Karpas-422 (cell line): ENCODE results near the gene NAV2. TPM values are rescaled to one million over a fixed set of nuclear protein-coding genes. Genes with fewer than 3 reads are reported as not detected.

Experiments
- DNase-seq: peaks from one replicate; pipeline ENCODE4 v3.0.0-alpha.2; 2015
- H2AFZ ChIP-seq: fragments of 200-600 bp; sonication (generic); 2 replicates; pipeline ENCODE4 v1.6.1; 2014; ENCODE audit warnings: antibody characterized with exemption, low read length, mixed read lengths
- H3K27ac ChIP-seq: fragments of 200-600 bp; sonication (generic); 2 replicates; pipeline ENCODE4 v1.5.1; 2014; ENCODE audit warnings: mild to moderate bottlenecking, low read length, moderate library complexity
- H3K27me3 ChIP-seq: fragments of 200-600 bp; sonication (generic); 2 replicates; pipeline ENCODE4 v1.6.1; 2014; ENCODE audit warnings: low read length, mixed read lengths
- H3K36me3 ChIP-seq: fragments of 200-600 bp; sonication (generic); 2 replicates; pipeline ENCODE4 v1.6.1; 2014; ENCODE audit warnings: low read length, mixed read lengths; ENCODE audit not compliant: insufficient read depth
- H3K4me1 ChIP-seq: fragments of 200-600 bp; sonication (generic); 2 replicates; pipeline ENCODE4 v1.6.1; 2014; ENCODE audit warnings: mild to moderate bottlenecking, low read length, mixed read lengths
- H3K4me2 ChIP-seq: fragments of 200-600 bp; sonication (generic); 2 replicates; pipeline ENCODE4 v1.6.1; 2014; ENCODE audit warnings: low read length, low read depth, mild to moderate bottlenecking; ENCODE audit not compliant: poor library complexity, severe bottlenecking
- H3K4me3 ChIP-seq: fragments of 200-600 bp; sonication (generic); 2 replicates; pipeline ENCODE4 v1.5.1; 2014; ENCODE audit warnings: mild to moderate bottlenecking, antibody characterized with exemption, low read length, mixed read lengths
- H3K79me2 ChIP-seq: fragments of 200-600 bp; sonication (generic); 2 replicates; pipeline ENCODE4 v1.6.1; 2014; ENCODE audit warnings: mild to moderate bottlenecking, low read length, mixed read lengths
- H3K9ac ChIP-seq: fragments of 200-600 bp; sonication (generic); 2 replicates; pipeline ENCODE4 v1.6.0; 2014; ENCODE audit warnings: low read length
- H3K9me2 ChIP-seq: fragments of 200-600 bp; sonication (generic), shearing (Covaris generic); replicated peaks from 2 replicates; pipeline ENCODE4 v1.6.0; 2014; ENCODE audit warnings: mild to moderate bottlenecking, low read length, moderate library complexity; ENCODE audit not compliant: insufficient read depth
- H3K9me3 ChIP-seq: fragments of 300-700, 200-600 bp; sonication (generic); 2 replicates; pipeline ENCODE4 v1.6.1; 2014; ENCODE audit warnings: low read length, mixed read lengths
- H4K20me1 ChIP-seq: fragments of 200-600 bp; sonication (generic); 2 replicates; pipeline ENCODE4 v1.6.1; 2014; ENCODE audit warnings: mild to moderate bottlenecking, antibody characterized with exemption, low read length, low read depth; ENCODE audit not compliant: insufficient read depth
- total RNA-seq: library from RNA; depleted of rRNA; stranded (reverse); fragments of >200 nt; shearing (Covaris generic); gene quantifications from 2 replicates; pipeline ENCODE4 v1.2.3, GENCODE V29; 2014; ENCODE audit warnings: low replicate concordance

Gene NAV2
- total RNA-seq, 1 experiment from 2014 or later, result not detected

GRCh38 chr11:20034941-20035340, 322.3 kb downstream of the NAV2 start:
- Histone ChIP-seq H2AFZ (no peak overlapping the region), H3K4me3 (no peak overlapping the region), H3K79me2 (no peaks in the 10 kb centered on the region), H3K9me3 (no peaks in the 10 kb centered on the region), H3K4me1 (no peaks in the 10 kb centered on the region), H3K27ac (no peak overlapping the region), H3K9me2 (no peaks in the 10 kb centered on the region), H3K27me3 (no peaks in the 10 kb centered on the region), H3K36me3 (no peaks in the 10 kb centered on the region), H3K4me2 (no peak overlapping the region), H4K20me1 (no peaks in the 10 kb centered on the region), H3K9ac (no peak overlapping the region)
- DNase-seq, result no peak

GRCh38 chr11:20035375-20035700, 322.7 kb downstream of the NAV2 start:
- no peak for DNase-seq
- H3K27ac ChIP-seq, result no peak overlapping the region
- H3K9me2 ChIP-seq, result no peaks in the 10 kb centered on the region
- no peak overlapping the region for H3K4me2 ChIP-seq
- no peaks in the 10 kb centered on the region for H3K9me3 ChIP-seq
- H3K36me3 ChIP-seq, result no peaks in the 10 kb centered on the region
- no peak overlapping the region for H3K4me3 ChIP-seq
- no peaks in the 10 kb centered on the region for H4K20me1 ChIP-seq
- no peaks in the 10 kb centered on the region for H3K79me2 ChIP-seq
- no peaks in the 10 kb centered on the region for H3K27me3 ChIP-seq
- no peaks in the 10 kb centered on the region for H3K4me1 ChIP-seq
- no peak overlapping the region for H2AFZ ChIP-seq
- H3K9ac ChIP-seq, result no peak overlapping the region

- DNase-seq, result no peak
- Histone ChIP-seq H3K4me2 (no peak overlapping the region), H3K9me2 (no peaks in the 10 kb centered on the region), H4K20me1 (no peaks in the 10 kb centered on the region), H3K79me2 (no peaks in the 10 kb centered on the region), H3K9ac (no peak overlapping the region), H3K4me1 (no peaks in the 10 kb centered on the region), H2AFZ (no peak overlapping the region), H3K27ac (no peak overlapping the region), H3K27me3 (no peaks in the 10 kb centered on the region), H3K36me3 (no peaks in the 10 kb centered on the region), H3K9me3 (no peaks in the 10 kb centered on the region), H3K4me3 (no peak overlapping the region)
Observed at GRCh38 chr11:20035701-20036601, 323.3 kb downstream of the NAV2 start.

- Histone ChIP-seq H3K4me2 (no peak overlapping the region), H3K4me1 (no peaks in the 10 kb centered on the region), H3K9me2 (no peaks in the 10 kb centered on the region), H4K20me1 (no peaks in the 10 kb centered on the region), H3K9me3 (no peaks in the 10 kb centered on the region), H3K4me3 (no peak overlapping the region), H2AFZ (no peak overlapping the region), H3K9ac (no peak overlapping the region), H3K27me3 (no peaks in the 10 kb centered on the region), H3K27ac (no peak overlapping the region), H3K36me3 (no peaks in the 10 kb centered on the region), H3K79me2 (no peaks in the 10 kb centered on the region)
- DNase-seq, result no peak
Observed at GRCh38 chr11:20036626-20037335, 324.1 kb downstream of the NAV2 start.

GRCh38 chr11:20037396-20038153, 324.9 kb downstream of the NAV2 start:
- Histone ChIP-seq H3K27ac (no peak overlapping the region), H3K27me3 (no peaks in the 10 kb centered on the region), H3K36me3 (no peaks in the 10 kb centered on the region), H3K4me3 (no peak overlapping the region), H3K9me3 (no peaks in the 10 kb centered on the region), H3K79me2 (no peaks in the 10 kb centered on the region), H3K4me1 (no peaks in the 10 kb centered on the region), H3K9me2 (no peaks in the 10 kb centered on the region), H2AFZ (no peak overlapping the region), H3K4me2 (no peak overlapping the region), H3K9ac (no peak overlapping the region), H4K20me1 (no peaks in the 10 kb centered on the region)
- no peak for DNase-seq

- Histone ChIP-seq H3K4me3 (no peak overlapping the region), H3K79me2 (no peaks in the 10 kb centered on the region), H3K9me2 (no peaks in the 10 kb centered on the region), H2AFZ (no peak overlapping the region), H3K27ac (no peak overlapping the region), H3K4me2 (no peak overlapping the region), H3K36me3 (no peaks in the 10 kb centered on the region), H3K9me3 (no peaks in the 10 kb centered on the region), H4K20me1 (no peaks in the 10 kb centered on the region), H3K27me3 (no peaks in the 10 kb centered on the region), H3K4me1 (no peaks in the 10 kb centered on the region), H3K9ac (no peak overlapping the region)
- no peak for DNase-seq
Observed at GRCh38 chr11:20038412-20038811, 325.8 kb downstream of the NAV2 start.

- H3K9ac ChIP-seq, result no peak overlapping the region
- H4K20me1 ChIP-seq, result no peaks in the 10 kb centered on the region
- DNase-seq, result no peak
Observed at GRCh38 chr11:20038972-20039371, 326.3 kb downstream of the NAV2 start.

GRCh38 chr11:20041499-20041898, 328.9 kb downstream of the NAV2 start:
- H3K4me1 ChIP-seq, result no peaks in the 10 kb centered on the region
- no peaks in the 10 kb centered on the region for H3K9me3 ChIP-seq
- no peak overlapping the region for H3K4me3 ChIP-seq
- H2AFZ ChIP-seq, result no peak overlapping the region
- no peak overlapping the region for H3K27ac ChIP-seq
- no peaks in the 10 kb centered on the region for H3K79me2 ChIP-seq
- no peaks in the 10 kb centered on the region for H3K36me3 ChIP-seq
- no peaks in the 10 kb centered on the region for H3K27me3 ChIP-seq
- no peaks in the 10 kb centered on the region for H3K9me2 ChIP-seq
- no peaks in the 10 kb centered on the region for H4K20me1 ChIP-seq
- no peak overlapping the region for H3K4me2 ChIP-seq
- H3K9ac ChIP-seq, result no peak overlapping the region
- no peak for DNase-seq

More at GRCh38 chr11:20038972-20039371, 326.3 kb downstream of the NAV2 start:
- no peak overlapping the region for H3K4me2 ChIP-seq
- H3K9me2 ChIP-seq, result no peaks in the 10 kb centered on the region
- H3K4me1 ChIP-seq, result no peaks in the 10 kb centered on the region
- H3K36me3 ChIP-seq, result no peaks in the 10 kb centered on the region
- H3K79me2 ChIP-seq, result no peaks in the 10 kb centered on the region
- no peaks in the 10 kb centered on the region for H3K9me3 ChIP-seq
- H3K27me3 ChIP-seq, result no peaks in the 10 kb centered on the region
- H3K27ac ChIP-seq, result no peak overlapping the region
- no peak overlapping the region for H3K4me3 ChIP-seq
- H2AFZ ChIP-seq, result no peak overlapping the region
